Measurements from ENCODE around the gene CGGBP1.
A peak's percentile ranks its signal among the peaks of the same experiment; 100 is the strongest.

CGGBP1 gene

DNA sequence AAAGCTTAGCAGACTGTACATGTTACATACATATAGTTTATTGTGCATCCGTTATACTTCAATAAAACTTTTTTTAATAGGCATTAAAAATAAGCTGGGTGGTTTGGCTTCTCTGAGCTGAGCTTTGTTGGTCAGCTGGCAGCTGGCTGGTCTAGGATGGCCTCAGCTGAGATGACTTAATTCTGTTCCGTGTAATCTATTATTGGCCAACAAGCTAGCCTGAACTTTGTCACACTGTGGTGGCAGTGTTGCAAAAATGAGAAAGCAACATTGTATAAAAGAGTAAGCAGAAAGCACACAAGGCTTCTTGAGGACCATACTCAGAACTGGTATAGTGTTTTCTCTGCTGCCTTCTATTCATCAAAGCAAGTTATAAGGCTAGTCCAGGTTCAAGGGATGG is 45.2 kb downstream of the CGGBP1 start:
- no peak for ATAC-seq (ENCODE audit: insufficient read depth, low read depth)

DNA sequence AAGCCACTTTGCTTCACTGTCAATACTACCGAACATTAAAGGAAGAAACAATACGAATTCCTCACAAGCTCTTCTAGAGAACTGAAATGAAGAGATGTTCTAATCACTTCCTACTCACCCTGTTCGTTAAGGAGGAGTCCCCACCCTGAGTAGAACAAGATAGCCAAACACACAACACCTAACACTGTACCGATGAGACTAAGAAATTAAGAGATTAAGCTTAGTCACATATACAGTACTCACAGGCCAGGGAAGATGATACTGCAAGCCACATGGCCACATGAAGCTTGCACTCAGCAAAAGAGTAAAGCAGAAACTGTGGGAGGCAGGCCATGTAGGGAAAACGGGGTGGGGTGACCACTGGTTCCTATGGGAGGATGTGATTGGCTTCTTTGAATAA is 48.0 kb downstream of the CGGBP1 start:
- no peaks in the 10 kb centered on the region for H3K79me2 ChIP-seq (ENCODE audit: insufficient read depth, low read length)
- H3K9ac ChIP-seq (ENCODE audit: low read depth, low read length): no peak overlapping the region
- no peak overlapping the region for H2AFZ ChIP-seq (ENCODE audit: low read depth, low read length)
- ATAC-seq (ENCODE audit: insufficient read depth, low read depth) (no peak), DNase-seq (no peak)
- H3K27me3 ChIP-seq (ENCODE audit: insufficient read depth, low read length, poor library complexity): peaks cover 2% of the 10 kb centered on the region
- H3K4me3 ChIP-seq (ENCODE audit: low read depth in 1 of 2, low read length in 2 of 2): no peak overlapping the region
- no peaks in the 10 kb centered on the region for H3K4me1 ChIP-seq (ENCODE audit: insufficient read depth, low read length)
- H4K20me1 ChIP-seq (ENCODE audit: insufficient read depth, low read length): no peaks in the 10 kb centered on the region
- no peaks in the 10 kb centered on the region for H3K36me3 ChIP-seq (ENCODE audit: insufficient read depth, low read length)
- no peaks in the 10 kb centered on the region for H3K9me3 ChIP-seq (ENCODE audit: insufficient read depth, low read length, severe bottlenecking)
- no peak for TF ChIP-seq EZH2 (IDR thresholded peaks at IDR 0.05; ENCODE audit: borderline replicate concordance, low read depth, low read length, severe bottlenecking)
- TF ChIP-seq, protein P1, sequence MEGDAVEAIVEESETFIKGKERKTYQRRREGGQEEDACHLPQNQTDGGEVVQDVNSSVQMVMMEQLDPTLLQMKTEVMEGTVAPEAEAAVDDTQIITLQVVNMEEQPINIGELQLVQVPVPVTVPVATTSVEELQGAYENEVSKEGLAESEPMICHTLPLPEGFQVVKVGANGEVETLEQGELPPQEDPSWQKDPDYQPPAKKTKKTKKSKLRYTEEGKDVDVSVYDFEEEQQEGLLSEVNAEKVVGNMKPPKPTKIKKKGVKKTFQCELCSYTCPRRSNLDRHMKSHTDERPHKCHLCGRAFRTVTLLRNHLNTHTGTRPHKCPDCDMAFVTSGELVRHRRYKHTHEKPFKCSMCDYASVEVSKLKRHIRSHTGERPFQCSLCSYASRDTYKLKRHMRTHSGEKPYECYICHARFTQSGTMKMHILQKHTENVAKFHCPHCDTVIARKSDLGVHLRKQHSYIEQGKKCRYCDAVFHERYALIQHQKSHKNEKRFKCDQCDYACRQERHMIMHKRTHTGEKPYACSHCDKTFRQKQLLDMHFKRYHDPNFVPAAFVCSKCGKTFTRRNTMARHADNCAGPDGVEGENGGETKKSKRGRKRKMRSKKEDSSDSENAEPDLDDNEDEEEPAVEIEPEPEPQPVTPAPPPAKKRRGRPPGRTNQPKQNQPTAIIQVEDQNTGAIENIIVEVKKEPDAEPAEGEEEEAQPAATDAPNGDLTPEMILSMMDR (IDR thresholded peaks at IDR 0.05; ENCODE audit: borderline replicate concordance, extremely low read depth, low read length, poor library complexity, severe bottlenecking): no peak
- no peak overlapping the region for H3K27ac ChIP-seq (ENCODE audit: low read length)
- no peak overlapping the region for H3K4me2 ChIP-seq (ENCODE audit: insufficient read depth, low read length)

More for the DNA sequence above, 45.2 kb downstream of the CGGBP1 start:
- DNase-seq: no peak
- TF ChIP-seq EZH2 (IDR thresholded peaks at IDR 0.05; ENCODE audit: borderline replicate concordance, low read depth, low read length, severe bottlenecking): no peak
- TF ChIP-seq, protein P1 (IDR thresholded peaks at IDR 0.05; ENCODE audit: borderline replicate concordance, extremely low read depth, low read length, poor library complexity, severe bottlenecking): no peak
- H3K4me2 ChIP-seq (ENCODE audit: insufficient read depth, low read length): no peak overlapping the region
- H3K27ac ChIP-seq (ENCODE audit: low read length): no peak overlapping the region
- H3K9me3 ChIP-seq (ENCODE audit: insufficient read depth, low read length, severe bottlenecking): no peaks in the 10 kb centered on the region
- peaks cover 2% of the 10 kb centered on the region for H3K27me3 ChIP-seq (ENCODE audit: insufficient read depth, low read length, poor library complexity)
- H3K79me2 ChIP-seq (ENCODE audit: insufficient read depth, low read length): no peaks in the 10 kb centered on the region
- H3K4me1 ChIP-seq (ENCODE audit: insufficient read depth, low read length): peaks cover 3% of the 10 kb centered on the region; the same call in 1 of the 2 replicates
- no peak overlapping the region for H2AFZ ChIP-seq (ENCODE audit: low read depth, low read length)
- H3K36me3 ChIP-seq (ENCODE audit: insufficient read depth, low read length): no peaks in the 10 kb centered on the region
- H3K9ac ChIP-seq (ENCODE audit: low read depth, low read length): no peak overlapping the region
- H4K20me1 ChIP-seq (ENCODE audit: insufficient read depth, low read length): no peaks in the 10 kb centered on the region
- no peak overlapping the region for H3K4me3 ChIP-seq (ENCODE audit: low read depth in 1 of 2, low read length in 2 of 2)

DNA sequence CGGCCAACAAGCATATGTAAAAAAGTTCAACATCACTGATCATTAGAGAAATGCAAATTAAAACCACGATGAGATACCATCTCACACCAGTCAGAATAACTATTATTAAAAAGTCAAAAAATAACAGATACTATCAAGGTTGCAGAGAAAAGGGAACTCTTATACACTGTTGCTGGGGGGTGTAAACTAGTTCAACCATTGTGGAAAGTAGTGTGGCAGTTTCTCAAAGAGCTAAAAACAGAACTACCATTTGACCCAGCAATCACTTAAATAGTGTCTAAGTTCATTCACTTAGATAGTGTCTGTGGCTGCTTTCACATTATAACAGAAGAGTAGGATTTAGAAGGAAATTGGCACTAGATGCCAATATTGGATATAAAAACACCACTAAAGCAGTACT is 49.7 kb downstream of the CGGBP1 start:
- ATAC-seq (ENCODE audit: insufficient read depth, low read depth): no peak
- no peaks in the 10 kb centered on the region for H3K36me3 ChIP-seq (ENCODE audit: insufficient read depth, low read length)
- no peaks in the 10 kb centered on the region for H4K20me1 ChIP-seq (ENCODE audit: insufficient read depth, low read length)
- no peak overlapping the region for H3K4me3 ChIP-seq (ENCODE audit: low read depth in 1 of 2, low read length in 2 of 2)
- H3K27ac ChIP-seq (ENCODE audit: low read length): no peak overlapping the region
- TF ChIP-seq, protein P1 (IDR thresholded peaks at IDR 0.05; ENCODE audit: borderline replicate concordance, extremely low read depth, low read length, poor library complexity, severe bottlenecking): no peak
- no peak for TF ChIP-seq EZH2 (IDR thresholded peaks at IDR 0.05; ENCODE audit: borderline replicate concordance, low read depth, low read length, severe bottlenecking)
- H3K9me3 ChIP-seq (ENCODE audit: insufficient read depth, low read length, severe bottlenecking): no peaks in the 10 kb centered on the region
- no peak overlapping the region for H3K4me2 ChIP-seq (ENCODE audit: insufficient read depth, low read length)
- peaks cover 2% of the 10 kb centered on the region for H3K27me3 ChIP-seq (ENCODE audit: insufficient read depth, low read length, poor library complexity)
- no peaks in the 10 kb centered on the region for H3K4me1 ChIP-seq (ENCODE audit: insufficient read depth, low read length)
- DNase-seq: no peak
- H3K79me2 ChIP-seq (ENCODE audit: insufficient read depth, low read length): no peaks in the 10 kb centered on the region
- no peak overlapping the region for H2AFZ ChIP-seq (ENCODE audit: low read depth, low read length)
- no peak overlapping the region for H3K9ac ChIP-seq (ENCODE audit: low read depth, low read length)

DNA sequence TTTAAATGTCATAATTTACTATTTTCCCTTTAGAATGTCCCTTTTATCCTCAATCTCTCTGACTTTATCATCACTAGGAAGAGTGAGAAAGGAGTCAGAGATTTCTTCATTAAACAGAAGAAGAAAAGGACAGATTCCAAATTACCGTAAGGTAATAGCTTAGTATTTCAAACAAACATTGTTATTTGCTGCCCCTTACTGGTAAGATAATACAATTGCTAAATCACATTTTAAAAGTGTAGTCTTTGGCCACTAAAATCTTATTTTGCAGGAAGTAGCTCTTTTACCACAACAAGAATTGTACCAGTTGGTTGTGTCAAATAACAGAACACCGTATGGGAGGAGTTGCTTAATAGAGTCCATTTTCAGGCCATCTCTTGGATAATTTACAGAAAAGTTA is 53.7 kb downstream of the CGGBP1 start:
- H3K4me2 ChIP-seq (ENCODE audit: insufficient read depth, low read length): no peak overlapping the region
- no peaks in the 10 kb centered on the region for H3K9me3 ChIP-seq (ENCODE audit: insufficient read depth, low read length, severe bottlenecking)
- H4K20me1 ChIP-seq (ENCODE audit: insufficient read depth, low read length): no peaks in the 10 kb centered on the region
- H3K27me3 ChIP-seq (ENCODE audit: insufficient read depth, low read length, poor library complexity): peaks cover 2% of the 10 kb centered on the region
- no peak overlapping the region for H3K27ac ChIP-seq (ENCODE audit: low read length)
- no peaks in the 10 kb centered on the region for H3K79me2 ChIP-seq (ENCODE audit: insufficient read depth, low read length)
- ATAC-seq (ENCODE audit: insufficient read depth, low read depth): peak; percentile 77
- no peak for DNase-seq
- no peaks in the 10 kb centered on the region for H3K36me3 ChIP-seq (ENCODE audit: insufficient read depth, low read length)
- TF ChIP-seq, protein P1 (IDR thresholded peaks at IDR 0.05; ENCODE audit: borderline replicate concordance, extremely low read depth, low read length, poor library complexity, severe bottlenecking): peak; percentile 62
- TF ChIP-seq EZH2 (IDR thresholded peaks at IDR 0.05; ENCODE audit: borderline replicate concordance, low read depth, low read length, severe bottlenecking): no peak
- H2AFZ ChIP-seq (ENCODE audit: low read depth, low read length): no peak overlapping the region
- H3K4me3 ChIP-seq (ENCODE audit: low read depth in 1 of 2, low read length in 2 of 2): no peak overlapping the region
- no peak overlapping the region for H3K9ac ChIP-seq (ENCODE audit: low read depth, low read length)
- H3K4me1 ChIP-seq (ENCODE audit: insufficient read depth, low read length): no peaks in the 10 kb centered on the region

Measured in DND-41 (cell line).